Upper lobe of left lung (tissue), 6 donors: ENCODE data around the gene RNASE7. TPM values are rescaled to one million over a fixed set of nuclear protein-coding genes. Genes with fewer than 3 reads are reported as not detected.

ENCODE experiments used
- ATAC-seq, 2 donors: fragments of 200-7000 bp; cut with Tn5 transposase; one replicate each; pipeline ENCODE4 v1.9.1; 2022; ENCODE audit warnings: mild to moderate bottlenecking in 2 of 2, moderate library complexity in 2 of 2; ENCODE audit not compliant: low FRiP score in 2 of 2
- DNase-seq, 2 donors: peaks; one replicate each; pipeline ENCODE4 v3.0.0-alpha.2; 2019 to 2020
- H3K27ac ChIP-seq, 4 donors: fragments of 200-600 bp; sonication (generic); one replicate each; pipeline ENCODE4 v1.5.1; 2016 to 2019
- H3K27me3 ChIP-seq, 4 donors: fragments of 200-600 bp; sonication (generic); one replicate each; pipeline ENCODE4 v1.5.1; 2017 to 2019
- H3K36me3 ChIP-seq, 4 donors: fragments of 200-600 bp; sonication (generic); one replicate each; pipeline ENCODE4 v1.5.1; 2016 to 2019
- H3K4me1 ChIP-seq, 4 donors: fragments of 200-600 bp; sonication (generic); one replicate each; pipeline ENCODE4 v1.5.1; 2018 to 2019
- H3K4me3 ChIP-seq, 4 donors: fragments of 200-600 bp; sonication (generic); one replicate each; pipeline ENCODE4 v1.5.1; 2017 to 2019; ENCODE audit warnings: mild to moderate bottlenecking in 2 of 4, moderate library complexity in 1 of 4
- H3K9me3 ChIP-seq, 4 donors: fragments of 200-600 bp; sonication (generic); one replicate each; pipeline ENCODE4 v1.5.1; 2018 to 2019
- EP300 ChIP-seq, 4 donors: sonication (generic); formaldehyde crosslinking; IDR thresholded peaks; one replicate each; pipeline ENCODE4 v1.5.1; 2017; ENCODE audit warnings: antibody characterized with exemption in 4 of 4, control low read depth in 2 of 4
- POLR2A ChIP-seq, 4 donors: fragments of 450-650 bp; IDR thresholded peaks; one replicate each; pipeline ENCODE4 v1.5.1; 2016 to 2017; ENCODE audit warnings: antibody characterized with exemption in 4 of 4, mild to moderate bottlenecking in 2 of 4
- POLR2AphosphoS5 ChIP-seq, 2 donors: sonication (generic); formaldehyde crosslinking; IDR thresholded peaks; one replicate each; pipeline ENCODE4 v1.5.1; 2017; ENCODE audit warnings: antibody characterized with exemption in 2 of 2
- WGBS, 2 donors: methylation state at CpG; one replicate each; pipeline ENCODE4 v1.1.5; 2017 to 2018; 5-methylcytosine and 5-hydroxymethylcytosine counted together
- total RNA-seq, 6 donors: library from RNA; depleted of rRNA in 4 of 6; stranded (reverse); fragments of >200 nt in 4 of 6; gene quantifications; one replicate each; pipeline versions ENCODE4 v1.1.0 to v1.2.1, GENCODE V29; 2016 to 2021
- TF ChIP-seq, protein P1 (sequence below), 6 experiments: fragments of 450-650 bp in 4 of 6; fragments of 200-600 bp in 2 of 6; sonication (generic) in 2 of 6; IDR thresholded peaks; one replicate each; pipeline ENCODE4 v1.5.1; 2016 to 2019; ENCODE audit warnings: antibody characterized with exemption in 6 of 6
- donor health status: DM: no; HTN: no; CAD: no; lungs with moderate emphysema.
- donor health status: DM: no; HTN: yes; CAD: no; lungs with severe emphysema.

The RNASE7 gene
- total RNA-seq, 6 donors from 2014 or later = not detected

DNA sequence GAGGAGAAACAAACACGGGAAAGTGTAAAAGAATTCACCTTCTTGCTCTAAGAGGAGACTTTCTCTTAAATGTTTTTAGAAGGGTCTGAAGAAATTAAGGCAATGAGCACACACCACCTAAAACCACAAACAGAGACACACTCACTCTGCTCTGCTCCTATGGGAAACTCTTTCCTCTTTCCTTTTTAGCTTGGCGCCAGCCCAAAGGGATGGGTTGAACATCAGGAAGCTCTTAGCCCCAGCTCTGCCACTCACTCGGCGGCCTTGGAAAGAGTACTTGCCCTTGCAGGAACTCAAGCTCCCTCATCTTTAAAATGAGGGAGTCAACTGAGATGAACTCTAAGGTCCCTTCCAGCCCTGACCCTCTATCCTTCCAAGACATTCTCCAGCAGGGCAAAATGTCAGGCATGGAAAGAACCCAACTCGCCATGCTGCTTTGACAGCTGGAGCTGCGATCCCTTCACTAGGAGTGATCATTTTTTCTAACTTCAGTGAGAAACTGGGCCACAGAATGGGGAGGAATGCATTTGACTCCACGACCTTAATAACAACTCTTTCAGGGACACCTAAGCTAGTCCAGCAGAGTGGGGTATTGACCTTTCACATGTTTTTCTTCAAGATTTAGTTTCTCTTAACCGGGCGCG is 14.5 kb downstream of the RNASE7 start:
- DNase-seq = no peak
- peak overlapping the region in 1 of 4 donors; percentile 27 for H3K27ac ChIP-seq
- H3K4me1 ChIP-seq = peaks cover 0 to 10% (median 3%) of the 10 kb centered on the region in 4 donors
- H3K27me3 ChIP-seq = no peaks in the 10 kb centered on the region
- H3K4me3 ChIP-seq = no peak overlapping the region
- TF ChIP-seq, protein P1, sequence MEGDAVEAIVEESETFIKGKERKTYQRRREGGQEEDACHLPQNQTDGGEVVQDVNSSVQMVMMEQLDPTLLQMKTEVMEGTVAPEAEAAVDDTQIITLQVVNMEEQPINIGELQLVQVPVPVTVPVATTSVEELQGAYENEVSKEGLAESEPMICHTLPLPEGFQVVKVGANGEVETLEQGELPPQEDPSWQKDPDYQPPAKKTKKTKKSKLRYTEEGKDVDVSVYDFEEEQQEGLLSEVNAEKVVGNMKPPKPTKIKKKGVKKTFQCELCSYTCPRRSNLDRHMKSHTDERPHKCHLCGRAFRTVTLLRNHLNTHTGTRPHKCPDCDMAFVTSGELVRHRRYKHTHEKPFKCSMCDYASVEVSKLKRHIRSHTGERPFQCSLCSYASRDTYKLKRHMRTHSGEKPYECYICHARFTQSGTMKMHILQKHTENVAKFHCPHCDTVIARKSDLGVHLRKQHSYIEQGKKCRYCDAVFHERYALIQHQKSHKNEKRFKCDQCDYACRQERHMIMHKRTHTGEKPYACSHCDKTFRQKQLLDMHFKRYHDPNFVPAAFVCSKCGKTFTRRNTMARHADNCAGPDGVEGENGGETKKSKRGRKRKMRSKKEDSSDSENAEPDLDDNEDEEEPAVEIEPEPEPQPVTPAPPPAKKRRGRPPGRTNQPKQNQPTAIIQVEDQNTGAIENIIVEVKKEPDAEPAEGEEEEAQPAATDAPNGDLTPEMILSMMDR (IDR thresholded peaks at IDR 0.05) = no peak
- TF ChIP-seq POLR2A (IDR thresholded peaks at IDR 0.05) = no peak
- no peak for TF ChIP-seq POLR2AphosphoS5 (IDR thresholded peaks at IDR 0.05)
- no peak for TF ChIP-seq EP300 (IDR thresholded peaks at IDR 0.05)
- no peaks in the 10 kb centered on the region for H3K9me3 ChIP-seq
- H3K36me3 ChIP-seq = no peaks in the 10 kb centered on the region
- 73 to 81% methylated on average over 10 of the region's 10 CpGs for WGBS, 2 donors
- ATAC-seq = peak in 1 of 2 donors; percentile 63

DNA sequence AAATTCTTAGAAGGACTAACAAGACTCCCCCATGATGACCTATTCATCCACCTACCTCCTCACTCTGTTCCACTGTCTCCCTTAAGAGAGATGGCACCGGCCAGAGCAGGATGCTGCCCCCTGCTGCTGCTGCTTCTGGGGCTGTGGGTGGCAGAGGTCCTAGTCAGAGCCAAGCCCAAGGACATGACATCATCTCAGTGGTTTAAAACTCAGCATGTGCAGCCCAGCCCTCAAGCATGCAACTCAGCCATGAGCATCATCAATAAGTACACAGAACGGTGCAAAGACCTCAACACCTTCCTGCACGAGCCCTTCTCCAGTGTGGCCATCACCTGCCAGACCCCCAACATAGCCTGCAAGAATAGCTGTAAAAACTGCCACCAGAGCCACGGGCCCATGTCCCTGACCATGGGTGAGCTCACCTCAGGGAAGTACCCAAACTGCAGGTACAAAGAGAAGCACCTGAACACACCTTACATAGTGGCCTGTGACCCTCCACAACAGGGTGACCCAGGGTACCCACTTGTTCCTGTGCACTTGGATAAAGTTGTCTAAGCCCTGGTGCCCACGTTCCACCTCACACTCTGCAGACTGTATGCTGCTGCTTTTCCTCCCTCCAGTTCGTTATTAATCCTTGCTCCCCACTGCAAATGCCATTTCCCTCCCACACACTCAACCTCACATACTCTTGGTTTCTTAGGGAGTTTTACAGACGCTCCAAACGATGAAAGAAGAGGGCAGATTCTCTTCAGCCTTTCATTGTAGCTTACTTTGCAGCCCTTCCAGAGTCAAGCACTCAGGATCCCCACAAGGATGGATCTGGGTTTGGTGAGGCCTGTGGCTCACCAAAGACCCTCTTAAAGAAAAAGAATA is 15.9 kb downstream of the RNASE7 start, which contains the start of gene RNASE8:
Gene RNASE8 (plus strand): TSS at position 20 of the 873 bp plus-strand sequence. CDS start 71 bp downstream, at position 91.
- Histone ChIP-seq H3K4me3 (no peak within 1 kb of the TSS), H3K4me1 (peaks cover 0 to 10% (median 3%) of the 10 kb centered on the region in 4 donors), H3K36me3 (no peaks in the 10 kb centered on the region), H3K27me3 (no peaks in the 10 kb centered on the region), H3K9me3 (no peaks in the 10 kb centered on the region), H3K27ac (peak within 1 kb of the TSS in 1 of 4 donors; percentile 27)
- 78 to 80% methylated on average over 6 to 8 of the region's 8 CpGs for WGBS, 2 donors
- DNase-seq (no peak), ATAC-seq (no peak)
- TF ChIP-seq EP300 (IDR thresholded peaks at IDR 0.05) (no peak), POLR2AphosphoS5 (IDR thresholded peaks at IDR 0.05) (no peak), POLR2A (IDR thresholded peaks at IDR 0.05) (no peak)
- TF ChIP-seq, protein P1 (IDR thresholded peaks at IDR 0.05) = no peak

DNA sequence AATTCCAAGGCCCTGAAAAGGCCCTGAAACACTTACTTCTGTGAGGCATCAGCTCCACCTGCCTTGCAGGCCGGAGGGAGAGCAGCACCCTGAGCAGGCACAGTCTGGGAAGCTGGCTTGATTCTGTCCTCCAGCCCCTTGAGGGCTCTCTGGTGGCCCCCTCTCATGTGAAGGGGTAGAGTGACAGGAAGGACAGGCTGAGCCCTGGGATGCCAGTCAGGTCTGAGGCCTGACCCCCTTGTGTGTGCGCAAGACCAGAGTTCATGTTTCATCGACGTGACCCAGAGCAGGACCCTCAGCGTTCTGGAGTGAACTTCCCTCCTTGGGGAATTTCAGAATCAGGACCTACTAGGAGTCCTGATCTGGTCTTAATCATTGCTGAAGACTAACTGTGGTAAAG is 16.7 kb downstream of the RNASE7 start:
- WGBS, 2 donors = 98 to 100% methylated on average over 4 of the region's 5 CpGs
- DNase-seq = no peak
- no peak for ATAC-seq
- Histone ChIP-seq H3K27ac (no peak overlapping the region), H3K36me3 (no peaks in the 10 kb centered on the region), H3K27me3 (no peaks in the 10 kb centered on the region), H3K9me3 (no peaks in the 10 kb centered on the region), H3K4me1 (peaks cover 0 to 6% (median 2%) of the 10 kb centered on the region in 4 donors), H3K4me3 (no peak overlapping the region)
- TF ChIP-seq POLR2A (IDR thresholded peaks at IDR 0.05) (no peak), EP300 (IDR thresholded peaks at IDR 0.05) (no peak), POLR2AphosphoS5 (IDR thresholded peaks at IDR 0.05) (no peak)
- TF ChIP-seq, protein P1 (IDR thresholded peaks at IDR 0.05) = no peak

DNA sequence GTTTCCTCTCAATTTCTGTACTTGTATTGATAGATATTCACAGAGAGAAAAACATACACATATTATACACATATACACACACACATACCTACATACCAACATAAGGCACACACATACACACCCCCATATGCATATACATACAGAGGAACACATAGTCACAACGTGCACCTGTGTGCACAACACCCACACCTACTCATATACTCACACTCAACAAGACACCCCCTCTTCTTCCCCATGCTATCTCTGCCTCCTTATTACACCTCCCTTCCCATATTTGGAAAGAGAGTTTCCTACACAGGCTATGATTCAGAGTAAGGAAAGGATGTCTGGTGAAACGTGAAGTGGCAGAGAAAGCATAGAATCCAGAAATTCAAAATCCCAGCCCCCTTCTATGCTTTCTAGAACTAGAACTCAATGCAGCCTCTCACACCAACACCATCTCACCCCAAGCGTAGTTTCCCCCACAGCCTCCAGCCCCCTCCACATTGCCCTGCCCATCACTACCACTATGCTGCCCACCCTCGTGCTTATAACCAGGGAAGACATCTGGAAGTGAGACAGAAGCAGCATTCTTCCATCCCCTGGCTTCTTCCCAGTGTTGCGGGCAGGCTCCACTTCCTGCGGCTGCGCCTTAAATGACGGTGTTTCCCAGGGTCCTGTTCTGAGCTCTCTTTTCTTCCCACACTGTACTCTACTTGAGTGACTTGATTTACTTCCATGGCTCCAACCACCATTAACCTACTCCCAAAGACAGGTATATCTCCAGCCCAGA is 17.9 kb downstream of the RNASE7 start:
- no peaks in the 10 kb centered on the region for H3K36me3 ChIP-seq
- H3K27ac ChIP-seq = no peak overlapping the region
- ATAC-seq (no peak), DNase-seq (no peak)
- H3K4me1 ChIP-seq = peaks cover 0 to 5% (median 0%) of the 10 kb centered on the region in 4 donors
- H3K9me3 ChIP-seq = no peaks in the 10 kb centered on the region
- no peaks in the 10 kb centered on the region for H3K27me3 ChIP-seq
- no peak overlapping the region for H3K4me3 ChIP-seq
- WGBS, 2 donors = 77 to 82% methylated on average over 8 of the region's 8 CpGs
- TF ChIP-seq POLR2AphosphoS5 (IDR thresholded peaks at IDR 0.05) (no peak), EP300 (IDR thresholded peaks at IDR 0.05) (no peak), POLR2A (IDR thresholded peaks at IDR 0.05) (no peak)
- TF ChIP-seq, protein P1 (IDR thresholded peaks at IDR 0.05) = no peak
